Chondrocyte (in vitro differentiated cells): Measurements from ENCODE around the gene MED9. TPM values are rescaled to one million over a fixed set of nuclear protein-coding genes. Genes with fewer than 3 reads are reported as not detected.

Experiments
- DNase-seq: peaks from one replicate; pipeline ENCODE4 v3.0.0; 2021; ENCODE audit warnings: mixed read lengths, low spot score
- H3K27ac Mint-ChIP-seq: one replicate; pipeline ENCODE4 v1.8.0; 2021; ENCODE audit warnings: mild to moderate bottlenecking, moderate library complexity, mixed read lengths; ENCODE audit not compliant: unreplicated experiment
- H3K27me3 Mint-ChIP-seq: 2 replicates; pipeline ENCODE4 v1.8.0; 2021; ENCODE audit warnings: low read depth, mixed read lengths
- H3K36me3 Mint-ChIP-seq: 2 replicates; pipeline ENCODE4 v1.8.0; 2021; ENCODE audit warnings: low read depth, mixed read lengths
- H3K4me1 Mint-ChIP-seq: 2 replicates; pipeline ENCODE4 v1.8.0; 2021; ENCODE audit warnings: low read depth, mild to moderate bottlenecking, mixed read lengths
- H3K4me3 Mint-ChIP-seq: one replicate; pipeline ENCODE4 v1.8.0; 2021; ENCODE audit warnings: mild to moderate bottlenecking, moderate library complexity, mixed read lengths; ENCODE audit not compliant: unreplicated experiment
- H3K9me3 Mint-ChIP-seq: 2 replicates; pipeline ENCODE4 v1.8.0; 2021; ENCODE audit warnings: low read depth, mixed read lengths
- CTCF ChIP-seq: fragments of 200-600 bp; sonication (generic); IDR thresholded peaks from 2 replicates; pipeline ENCODE4 v1.5.0; 2021; ENCODE audit warnings: antibody characterized with exemption, mild to moderate bottlenecking, moderate library complexity
- total RNA-seq: library from RNA; stranded (reverse); gene quantifications from 3 replicates; pipeline ENCODE4 v1.2.1, GENCODE V29; 2021

Gene MED9
- total RNA-seq, 1 donor from 2014 or later, result 7.9 TPM

GRCh38 chr17:17540278-17540906, 63.6 kb downstream of the MED9 start:
- Mint-ChIP-seq H3K9me3 (no peaks in the 10 kb centered on the region), H3K36me3 (no peaks in the 10 kb centered on the region), H3K27me3 (no peaks in the 10 kb centered on the region), H3K27ac (no peak overlapping the region), H3K4me1 (peaks cover 33% of the 10 kb centered on the region), H3K4me3 (no peak overlapping the region)
- DNase-seq, result no peak
- no peak for TF ChIP-seq CTCF

- Mint-ChIP-seq H3K4me1 (peaks cover 32% of the 10 kb centered on the region), H3K36me3 (no peaks in the 10 kb centered on the region), H3K9me3 (no peaks in the 10 kb centered on the region), H3K4me3 (no peak overlapping the region), H3K27ac (no peak overlapping the region), H3K27me3 (no peaks in the 10 kb centered on the region)
- no peak for TF ChIP-seq CTCF
- no peak for DNase-seq
These were observed 64.3 kb downstream of the MED9 start for GRCh38 chr17:17540935-17541639.

- H3K27me3 Mint-ChIP-seq, result no peaks in the 10 kb centered on the region
- peaks cover 28% of the 10 kb centered on the region for H3K4me1 Mint-ChIP-seq
- no peak overlapping the region for H3K4me3 Mint-ChIP-seq
- no peaks in the 10 kb centered on the region for H3K9me3 Mint-ChIP-seq
- H3K27ac Mint-ChIP-seq, result no peak overlapping the region
- H3K36me3 Mint-ChIP-seq, result no peaks in the 10 kb centered on the region
- TF ChIP-seq CTCF, result no peak
- DNase-seq, result no peak
These were observed 64.8 kb downstream of the MED9 start for GRCh38 chr17:17541640-17542001.

Other genes with a start within 250 kb of the MED9 start
- gene FLCN, start 239.8 kb upstream of the MED9 start, total RNA-seq, result 59.0 to 73.1 TPM (median 71.2 TPM) in 3 replicates
- 50.9 to 69.0 TPM (median 55.8 TPM) in 3 replicates for gene COPS3, start 195.8 kb upstream of the MED9 start, total RNA-seq
- gene NT5M, start 173.6 kb upstream of the MED9 start, total RNA-seq, result 3.5 to 4.0 TPM (median 4.0 TPM) in 3 replicates
- gene RASD1, start 19.4 kb downstream of the MED9 start, total RNA-seq, result 0.31 to 0.72 TPM (median 0.42 TPM) in 3 replicates
- gene PEMT, start 114.7 kb downstream of the MED9 start, total RNA-seq, result 27.5 to 33.8 TPM (median 31.1 TPM) in 3 replicates
- gene RAI1, start 204.5 kb downstream of the MED9 start, total RNA-seq, result 24.0 to 28.7 TPM (median 28.6 TPM) in 3 replicates